GM20000 (cell line): ENCODE data around the gene AKAP1.

Source experiments
- DNase-seq: peaks from one replicate; pipeline ENCODE4 v3.0.0; 2012; ENCODE audit warnings: low spot score
- CTCF ChIP-seq: IDR thresholded peaks from 2 replicates; pipeline ENCODE4 v1.5.1; 2012; ENCODE audit warnings: mild to moderate bottlenecking, control low read depth; ENCODE audit errors: extremely low read depth, missing control alignments

The AKAP1 gene

GRCh38 chr17:57117798-57118197 lies 32.8 kb downstream of the AKAP1 start:
- TF ChIP-seq CTCF, result no peak
- DNase-seq, result no peak

- TF ChIP-seq CTCF, result no peak
- no peak for DNase-seq
Measured at GRCh38 chr17:57120814-57121213, 35.8 kb downstream of the AKAP1 start.

- DNase-seq, result no peak
- TF ChIP-seq CTCF, result no peak
Measured at GRCh38 chr17:57121308-57122042, 36.4 kb downstream of the AKAP1 start.

GRCh38 chr17:57124053-57124452 lies 39.0 kb downstream of the AKAP1 start:
- DNase-seq, result no peak
- no peak for TF ChIP-seq CTCF

GRCh38 chr17:57125406-57125805 lies 40.4 kb downstream of the AKAP1 start:
- DNase-seq, result no peak
- no peak for TF ChIP-seq CTCF

- no peak for DNase-seq
Measured at GRCh38 chr17:57125866-57126265, 40.8 kb downstream of the AKAP1 start.

More at GRCh38 chr17:57125866-57126265, 40.8 kb downstream of the AKAP1 start:
- no peak for TF ChIP-seq CTCF
